NCI-H2196 treated with DMSO at 0.1 percent for 48 hours (cell line): Measurements from ENCODE around the gene FOSL1.

Experiments
- DNase-seq: peaks from one replicate; lab custom pipeline; 2025; ENCODE audit not compliant: unreplicated experiment; lab: John Stamatoyannopoulos, UW

Gene FOSL1

GRCh38 chr11:65882120-65883057 is 17.8 kb downstream of the FOSL1 start:
- DNase-seq: no peak

- no peak for DNase-seq
These were observed 19.3 kb downstream of the FOSL1 start for GRCh38 chr11:65880844-65881421.

- no peak for DNase-seq
These were observed 20.2 kb downstream of the FOSL1 start for GRCh38 chr11:65880027-65880426.

GRCh38 chr11:65879617-65880016 is 20.6 kb downstream of the FOSL1 start, which contains the start of gene CTSW:
TSS of gene CTSW (plus strand) at chr11:65879837. CDS start at chr11:65879855, 18 bp downstream.
- no peak for DNase-seq

- DNase-seq: peak; percentile 95
These were observed 26.7 kb downstream of the FOSL1 start for GRCh38 chr11:65873318-65874156.

- no peak for DNase-seq
These were observed 27.4 kb downstream of the FOSL1 start, which contains the start of gene EFEMP2 for GRCh38 chr11:65872586-65873317. TSS of gene EFEMP2 (minus strand) at chr11:65872800. CDS start at chr11:65872354, 446 bp downstream.

- DNase-seq: no peak
These were observed 28.2 kb downstream of the FOSL1 start for GRCh38 chr11:65871811-65872548.

GRCh38 chr11:65870706-65871681 is 29.2 kb downstream of the FOSL1 start:
- DNase-seq: no peak

- no peak for DNase-seq
These were observed 29.9 kb downstream of the FOSL1 start for GRCh38 chr11:65870307-65870658.

GRCh38 chr11:65869643-65870306 is 30.4 kb downstream of the FOSL1 start:
- no peak for DNase-seq

- no peak for DNase-seq
These were observed 31.3 kb downstream of the FOSL1 start for GRCh38 chr11:65868907-65869306.

GRCh38 chr11:65868076-65868667 is 32.0 kb downstream of the FOSL1 start:
- DNase-seq: no peak

- no peak for DNase-seq
These were observed 32.7 kb downstream of the FOSL1 start for GRCh38 chr11:65867284-65868071.

GRCh38 chr11:65866509-65867283 is 33.5 kb downstream of the FOSL1 start:
- DNase-seq: no peak

- no peak for DNase-seq
These were observed 34.5 kb downstream of the FOSL1 start for GRCh38 chr11:65865550-65866172.
